ENCODE results near the gene RNF146. TPM values are rescaled to one million over a fixed set of nuclear protein-coding genes. Genes with fewer than 3 reads are reported as not detected.
A peak's percentile ranks its signal among the peaks of the same experiment; 100 is the strongest.

The RNF146 gene
- total and polyA plus RNA-seq, 9 of the 15 experiments (the other 6 are each of a cell fraction or from before 2014, with no cell fraction given), result 8.4 to 30.5 (median 17.5) TPM

DNA sequence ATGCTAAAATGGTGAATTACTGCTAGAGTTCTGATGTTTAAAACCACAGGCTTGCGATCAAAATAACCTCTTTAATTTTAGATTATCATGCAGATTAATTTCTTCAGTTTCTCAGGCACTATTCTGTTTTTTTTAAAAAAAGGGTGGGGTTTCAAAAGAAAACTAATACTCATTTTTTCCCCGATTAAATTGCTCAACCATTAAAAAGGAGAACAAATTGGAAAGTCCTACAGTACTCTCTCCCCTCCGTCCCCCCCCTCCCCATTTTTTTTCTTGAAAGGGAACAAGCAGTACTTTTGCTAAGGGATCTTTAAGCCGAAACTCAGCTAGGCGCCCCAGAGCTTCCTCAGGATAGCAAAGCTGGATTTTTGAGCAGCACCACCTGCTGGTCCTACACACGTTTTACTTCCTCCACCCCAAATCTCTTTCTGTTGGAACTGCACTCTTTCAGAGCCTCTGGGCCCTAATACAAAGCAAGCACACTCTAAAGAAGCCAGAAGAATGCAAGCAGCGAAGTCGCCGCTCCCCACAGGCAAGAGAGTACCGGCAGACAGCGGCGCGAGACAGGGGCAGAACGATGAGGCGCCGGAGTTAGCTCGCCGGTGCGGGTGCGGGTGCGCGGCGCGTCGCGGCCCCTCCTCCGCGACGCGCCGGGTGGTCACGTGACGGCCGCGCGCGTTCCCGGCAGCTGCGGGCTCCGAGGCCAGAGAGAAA is at the start of gene RNF146 (continued):
- no peak for TF ChIP-seq PRDM10 (IDR thresholded peaks at IDR 0.05; ENCODE audit: partially characterized antibody)
- no peak for TF ChIP-seq MCM3 (IDR thresholded peaks at IDR 0.05)
- no peak for TF ChIP-seq NFE2L1 (tag; IDR thresholded peaks at IDR 0.05; ENCODE audit: borderline replicate concordance, low read depth)
- no peak for TF ChIP-seq EP400 (IDR thresholded peaks at IDR 0.05)
- TF ChIP-seq NFYB (IDR thresholded peaks at IDR 0.05; ENCODE audit: extremely low read depth, insufficient read length), result no peak
- peak; percentile 45 for TF ChIP-seq CREB1 (IDR thresholded peaks at IDR 0.05)
- TF ChIP-seq CREB1 (CRISPR knock-in tag; IDR thresholded peaks at IDR 0.05), result peak; percentile 55; the same call in 1 of the 2 replicates
- TF ChIP-seq CHCHD3 (CRISPR knock-in tag; IDR thresholded peaks at IDR 0.05), result no peak
- no peak for TF ChIP-seq CHD4 (IDR thresholded peaks at IDR 0.05; ENCODE audit: insufficient read depth, insufficient replicate concordance, low read depth, low read length, poor library complexity, severe bottlenecking)
- no peak for TF ChIP-seq ZNF140 (CRISPR knock-in tag; IDR thresholded peaks at IDR 0.05)
- peak; percentile 62; the same call in 1 of the 2 replicates for TF ChIP-seq SAFB (IDR thresholded peaks at IDR 0.05; ENCODE audit: borderline replicate concordance, low read depth, low read length)
- TF ChIP-seq MTF1 (CRISPR knock-in tag; IDR thresholded peaks at IDR 0.05; ENCODE audit: borderline replicate concordance), result no peak
- TF ChIP-seq NFIC (IDR thresholded peaks at IDR 0.05), result no peak
- no peak for TF ChIP-seq POLR2A (conservative IDR thresholded peaks at IDR 0.05)
- no peak for TF ChIP-seq EP300 (IDR thresholded peaks at IDR 0.05; ENCODE audit: low read length)
- no peak for TF ChIP-seq HEY1 (CRISPR knock-in tag; IDR thresholded peaks at IDR 0.05; ENCODE audit: borderline replicate concordance)
- no peak for TF ChIP-seq DMBX1 (CRISPR knock-in tag; IDR thresholded peaks at IDR 0.05; ENCODE audit: borderline replicate concordance)
- no peak for TF ChIP-seq E2F3 (CRISPR knock-in tag; IDR thresholded peaks at IDR 0.05)
- TF ChIP-seq ZNF395 (CRISPR knock-in tag; IDR thresholded peaks at IDR 0.05), result no peak
- no peak for TF ChIP-seq KLF16 (IDR thresholded peaks at IDR 0.05)
- TF ChIP-seq BHLHE40 (IDR thresholded peaks at IDR 0.05; ENCODE audit: low read length), result peak; percentile 93
- TF ChIP-seq SMC3 (conservative IDR thresholded peaks at IDR 0.05; ENCODE audit: insufficient read depth, low read depth, low read length), result peak; percentile 36; the same call in 1 of the 2 replicates
- TF ChIP-seq ARID1B (IDR thresholded peaks at IDR 0.05), result no peak; the same call in 1 of the 2 replicates
- no peak for TF ChIP-seq ZNF311 (CRISPR knock-in tag; IDR thresholded peaks at IDR 0.05)
- no peak for TF ChIP-seq STAT5A (IDR thresholded peaks at IDR 0.05; ENCODE audit: borderline replicate concordance, low read length)
- TF ChIP-seq TCF7 (IDR thresholded peaks at IDR 0.05; ENCODE audit: borderline replicate concordance), result no peak
